DOHH2 (cell line): ENCODE data around the gene CSF3.

Experiments used
- H3F3A ChIP-seq: fragments of 200-600 bp; sonication (generic), shearing (Covaris generic); 2 replicates; pipeline ENCODE4 v1.6.0; 2016; ENCODE audit warnings: antibody characterized with exemption, mild to moderate bottlenecking; ENCODE audit not compliant: control insufficient read depth, insufficient read depth
- H3K27ac ChIP-seq: fragments of 200-600 bp; sonication (generic); 2 replicates; pipeline ENCODE4 v1.5.1; 2014; ENCODE audit warnings: low read depth, mild to moderate bottlenecking, low read length, moderate library complexity
- H3K27me3 ChIP-seq: fragments of 200-600 bp; sonication (generic); 2 replicates; pipeline ENCODE4 v1.6.1; 2014; ENCODE audit warnings: mild to moderate bottlenecking, low read length, mixed read lengths; ENCODE audit not compliant: control insufficient read depth
- H3K36me3 ChIP-seq: fragments of 200-600 bp; sonication (generic); 2 replicates; pipeline ENCODE4 v1.6.1; 2014; ENCODE audit warnings: mild to moderate bottlenecking, low read length, moderate library complexity, mixed read lengths; ENCODE audit not compliant: control insufficient read depth
- H3K4me1 ChIP-seq: fragments of 200-600 bp; sonication (generic); 2 replicates; pipeline ENCODE4 v1.6.1; 2014; ENCODE audit warnings: mild to moderate bottlenecking, low read length, mixed read lengths; ENCODE audit not compliant: control insufficient read depth
- H3K4me2 ChIP-seq: fragments of 200-600 bp; sonication (generic); 2 replicates; pipeline ENCODE4 v1.6.0; 2014; ENCODE audit warnings: mild to moderate bottlenecking, low read length, moderate library complexity
- H3K4me3 ChIP-seq: fragments of 200-600 bp; sonication (generic); 2 replicates; pipeline ENCODE4 v1.5.1; 2014; ENCODE audit warnings: mild to moderate bottlenecking, low read length, mixed read lengths
- H3K79me2 ChIP-seq: fragments of 200-600 bp; sonication (generic); 2 replicates; pipeline ENCODE4 v1.6.1; 2014; ENCODE audit warnings: mild to moderate bottlenecking, low read length, mixed read lengths; ENCODE audit not compliant: control insufficient read depth
- H3K9me2 ChIP-seq: fragments of 200-600 bp; sonication (generic); replicated peaks from 2 replicates; pipeline ENCODE4 v1.6.1; 2014; ENCODE audit warnings: mild to moderate bottlenecking, low read length, mixed read lengths; ENCODE audit not compliant: control insufficient read depth
- H3K9me3 ChIP-seq: fragments of 200-600 bp; sonication (generic); 2 replicates; pipeline ENCODE4 v1.6.1; 2014; ENCODE audit warnings: antibody characterized with exemption, low read length, mixed read lengths; ENCODE audit not compliant: control insufficient read depth, insufficient read depth
- H4K20me1 ChIP-seq: fragments of 200-600 bp; sonication (generic); 2 replicates; pipeline ENCODE4 v1.6.0; 2014; ENCODE audit warnings: low read depth, mild to moderate bottlenecking, antibody characterized with exemption, low read length, moderate library complexity; ENCODE audit not compliant: control insufficient read depth, insufficient read depth
- CTCF ChIP-seq: fragments of 200-600 bp; sonication (generic); IDR thresholded peaks from one replicate; pipeline ENCODE4 v1.5.1; 2014; ENCODE audit warnings: antibody characterized with exemption, mild to moderate bottlenecking, low read depth, low read length; ENCODE audit not compliant: poor library complexity, severe bottlenecking
- EZH2phosphoT487 ChIP-seq: fragments of 200-600 bp; sonication (generic); IDR thresholded peaks from 2 replicates; pipeline ENCODE4 v1.6.1; 2017; ENCODE audit warnings: borderline replicate concordance, mild to moderate bottlenecking, antibody characterized with exemption, low read length, moderate library complexity, mixed read lengths

CSF3 gene

GRCh38 chr17:40015005-40015997 is at the start of gene CSF3:
Gene CSF3, plus strand, starts transcription at chr17:40015440. Its CDS starts 35 bp downstream, at chr17:40015475.
- H3K27ac ChIP-seq = no peak within 1 kb of the TSS
- H3K4me3 ChIP-seq = no peak within 1 kb of the TSS
- H3K36me3 ChIP-seq = peaks cover 7% of the 10 kb centered on the region; the same call in 1 of the 2 replicates
- H3K79me2 ChIP-seq = no peaks in the 10 kb centered on the region
- H3K9me2 ChIP-seq = no peaks in the 10 kb centered on the region
- H3F3A ChIP-seq = no peaks in the 10 kb centered on the region
- H3K4me2 ChIP-seq = no peak within 1 kb of the TSS
- no peaks in the 10 kb centered on the region for H3K9me3 ChIP-seq
- H3K4me1 ChIP-seq = peaks cover 5% of the 10 kb centered on the region
- no peaks in the 10 kb centered on the region for H4K20me1 ChIP-seq
- TF ChIP-seq CTCF = no peak
- no peaks in the 10 kb centered on the region for H3K27me3 ChIP-seq

- H3K27me3 ChIP-seq = peaks cover 24% of the 10 kb centered on the region
- TF ChIP-seq CTCF = no peak
- TF ChIP-seq EZH2phosphoT487 = no peak
- no peak overlapping the region for H3K4me2 ChIP-seq
- H3F3A ChIP-seq = no peaks in the 10 kb centered on the region
- no peak overlapping the region for H3K27ac ChIP-seq
- peaks cover 16% of the 10 kb centered on the region for H3K4me1 ChIP-seq
- H3K79me2 ChIP-seq = no peaks in the 10 kb centered on the region
- H3K4me3 ChIP-seq = no peak overlapping the region
- no peaks in the 10 kb centered on the region for H3K9me3 ChIP-seq
- H4K20me1 ChIP-seq = no peaks in the 10 kb centered on the region
- no peaks in the 10 kb centered on the region for H3K36me3 ChIP-seq
- no peaks in the 10 kb centered on the region for H3K9me2 ChIP-seq
These were observed 48.5 kb upstream of the CSF3 start for GRCh38 chr17:39966771-39967170.

DNA sequence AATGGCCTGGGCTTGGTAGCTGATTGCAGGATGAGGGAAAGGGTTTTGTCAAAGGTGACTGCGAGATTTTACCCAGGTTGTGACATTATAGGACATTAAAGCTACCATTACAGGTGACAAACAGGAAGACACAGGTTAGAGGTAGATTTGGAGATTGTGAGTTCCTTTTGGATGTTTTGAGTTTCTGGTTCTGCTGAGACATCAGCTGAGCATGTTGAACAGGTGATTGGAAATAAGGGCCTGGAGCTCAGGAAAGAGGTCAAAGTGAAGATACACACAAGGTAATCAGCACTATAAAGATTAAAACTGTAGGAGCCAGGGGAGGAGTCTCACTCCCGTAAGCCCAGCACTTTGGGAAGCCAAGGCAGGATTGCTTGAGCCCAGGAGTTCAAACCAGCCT is 46.5 kb upstream of the CSF3 start:
- Histone ChIP-seq H3K4me1 (peaks cover 17% of the 10 kb centered on the region), H3K36me3 (no peaks in the 10 kb centered on the region), H3K4me2 (no peak overlapping the region), H4K20me1 (no peaks in the 10 kb centered on the region), H3F3A (no peaks in the 10 kb centered on the region), H3K27ac (no peak overlapping the region), H3K79me2 (no peaks in the 10 kb centered on the region), H3K4me3 (no peak overlapping the region), H3K9me2 (no peaks in the 10 kb centered on the region), H3K27me3 (peaks cover 28% of the 10 kb centered on the region), H3K9me3 (no peaks in the 10 kb centered on the region)
- TF ChIP-seq CTCF (no peak), EZH2phosphoT487 (no peak)
